GM18873 (cell line): ENCODE measurements around the gene MAVS.

Source experiments
- ATAC-seq: cut with Tn5 transposase; IDR thresholded peaks from one replicate; pipeline ENCODE4 v1.9.1; 2021; ENCODE audit warnings: mild to moderate bottlenecking, moderate library complexity, moderate number of reproducible peaks; ENCODE audit not compliant: unreplicated experiment, low FRiP score

MAVS gene

DNA sequence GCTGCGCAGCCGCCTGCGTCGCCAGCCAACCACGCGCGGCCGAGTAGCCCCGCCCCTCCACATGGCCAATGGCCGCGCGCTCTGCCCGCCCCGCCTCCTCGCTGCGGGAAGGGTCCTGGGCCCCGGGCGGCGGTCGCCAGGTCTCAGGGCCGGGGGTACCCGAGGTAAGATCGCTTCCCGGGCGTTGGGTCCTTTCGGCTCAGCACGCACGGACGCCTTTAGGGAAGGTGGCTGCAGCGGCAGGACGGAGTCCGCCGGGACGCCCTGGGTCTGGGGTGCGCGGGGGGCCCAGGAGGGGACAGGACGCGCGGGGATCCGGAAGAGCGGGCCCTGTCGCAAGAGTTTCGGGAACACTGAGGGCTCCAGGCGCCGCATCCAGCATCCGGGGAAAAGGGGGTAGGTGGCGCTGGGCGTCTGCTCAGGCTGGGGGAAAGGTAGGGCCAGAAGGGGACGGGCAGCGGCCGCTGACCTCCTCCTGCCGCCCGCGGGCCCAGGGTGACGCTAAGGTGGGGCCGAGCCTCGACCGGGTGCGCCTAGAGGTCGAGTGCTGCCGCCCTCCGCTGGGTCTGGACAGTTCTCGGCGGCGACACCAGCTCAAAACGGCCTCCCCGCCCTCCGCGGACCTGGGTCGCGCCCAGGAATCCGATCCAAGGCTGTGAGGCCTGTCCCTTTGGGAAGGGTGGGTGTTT lies at the start of gene MAVS:
MAVS (plus strand) TSS at position 95 of the 689 bp plus-strand sequence. CDS start 7,791 bp downstream, outside the sequence.
- ATAC-seq: peak; percentile 69

DNA sequence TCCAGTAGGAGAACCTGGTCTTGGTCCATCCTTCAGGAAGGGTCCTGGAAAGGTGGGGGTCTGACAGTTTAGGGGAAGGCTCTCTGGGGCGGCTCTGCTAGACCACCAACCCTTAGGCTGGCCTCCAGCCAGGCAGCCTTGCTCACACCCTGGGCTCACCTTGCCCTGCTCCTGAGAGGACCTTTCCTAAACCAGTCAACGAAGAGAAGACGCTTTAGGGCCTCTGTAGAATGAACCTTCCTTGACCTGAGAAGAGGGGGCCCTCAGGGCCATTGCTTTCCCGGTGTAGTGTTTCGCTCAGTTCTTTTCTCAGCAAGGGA lies 49.4 kb upstream of the MAVS start:
- ATAC-seq: no peak

DNA sequence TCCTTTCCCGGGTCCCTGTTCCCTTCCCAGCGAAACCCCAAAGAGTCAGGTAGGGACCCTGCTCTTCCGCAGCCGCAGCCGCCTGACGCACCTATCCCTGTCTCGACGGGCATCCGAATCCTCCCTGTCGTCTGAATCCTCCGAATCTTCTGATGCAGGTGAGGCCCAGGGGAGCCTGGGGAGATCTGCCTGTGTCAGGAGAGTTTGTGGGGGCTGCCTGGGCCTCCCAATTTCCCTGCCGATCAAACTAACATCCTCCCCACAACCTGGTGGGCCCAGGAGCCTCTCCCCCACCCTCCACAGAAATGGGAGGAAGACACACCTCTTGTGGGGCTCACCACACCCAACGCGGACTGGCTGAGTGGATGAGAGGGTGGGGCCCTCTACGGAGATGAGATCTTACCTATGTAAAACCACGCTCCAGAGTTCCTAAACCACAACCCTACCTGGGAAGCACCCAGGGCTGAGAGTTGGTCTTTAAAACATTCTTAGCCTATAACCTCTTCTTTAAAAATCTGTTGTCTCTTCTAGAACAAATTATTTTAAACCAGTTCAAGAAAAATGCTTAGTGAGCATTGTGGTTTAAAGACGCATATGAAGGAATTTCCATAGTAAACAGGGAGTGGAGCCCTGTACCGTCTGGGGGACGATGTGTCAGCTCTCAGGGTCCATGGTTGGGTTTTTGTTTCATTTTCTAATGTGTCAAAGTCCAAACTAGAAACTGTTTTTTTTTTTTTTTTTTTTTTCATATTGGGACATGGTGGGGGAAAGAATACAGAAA lies 48.9 kb upstream of the MAVS start:
- no peak for ATAC-seq

DNA sequence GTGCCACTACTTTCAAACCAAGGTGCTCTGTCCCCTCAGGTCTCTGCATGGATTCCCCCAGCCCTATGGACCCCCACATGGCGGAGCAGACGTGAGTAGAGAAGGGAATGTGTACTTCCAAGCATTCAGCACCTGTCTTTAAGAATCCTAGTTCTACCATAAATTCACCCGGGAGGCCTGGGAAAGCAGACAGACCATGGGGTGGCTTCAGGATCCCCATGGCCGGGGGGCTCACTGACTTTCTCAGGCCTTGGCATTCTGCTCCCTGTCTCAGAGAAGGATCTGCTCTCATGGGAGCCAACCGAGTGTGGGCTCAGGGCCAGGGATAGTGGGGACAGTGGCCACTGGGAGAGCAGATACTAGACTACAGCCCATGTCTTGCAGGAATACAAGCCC lies 48.3 kb upstream of the MAVS start:
- ATAC-seq: no peak

DNA sequence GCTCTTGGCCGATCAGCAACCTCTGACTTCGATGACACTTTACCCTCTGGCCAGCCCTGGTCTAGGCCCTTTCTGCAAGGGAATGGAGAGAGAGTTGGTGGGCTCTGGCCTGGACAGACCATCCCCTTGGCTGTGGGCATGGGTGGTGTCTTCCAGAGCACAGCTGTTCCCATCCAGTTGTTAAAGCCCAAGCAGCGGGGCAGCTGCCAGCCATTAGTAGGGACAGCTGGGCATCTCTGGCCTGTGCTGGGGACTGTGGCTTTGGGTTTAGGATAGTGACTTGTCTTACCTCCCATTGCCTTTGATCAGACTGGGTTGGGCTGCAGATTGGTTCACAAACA lies 47.8 kb upstream of the MAVS start:
- no peak for ATAC-seq

DNA sequence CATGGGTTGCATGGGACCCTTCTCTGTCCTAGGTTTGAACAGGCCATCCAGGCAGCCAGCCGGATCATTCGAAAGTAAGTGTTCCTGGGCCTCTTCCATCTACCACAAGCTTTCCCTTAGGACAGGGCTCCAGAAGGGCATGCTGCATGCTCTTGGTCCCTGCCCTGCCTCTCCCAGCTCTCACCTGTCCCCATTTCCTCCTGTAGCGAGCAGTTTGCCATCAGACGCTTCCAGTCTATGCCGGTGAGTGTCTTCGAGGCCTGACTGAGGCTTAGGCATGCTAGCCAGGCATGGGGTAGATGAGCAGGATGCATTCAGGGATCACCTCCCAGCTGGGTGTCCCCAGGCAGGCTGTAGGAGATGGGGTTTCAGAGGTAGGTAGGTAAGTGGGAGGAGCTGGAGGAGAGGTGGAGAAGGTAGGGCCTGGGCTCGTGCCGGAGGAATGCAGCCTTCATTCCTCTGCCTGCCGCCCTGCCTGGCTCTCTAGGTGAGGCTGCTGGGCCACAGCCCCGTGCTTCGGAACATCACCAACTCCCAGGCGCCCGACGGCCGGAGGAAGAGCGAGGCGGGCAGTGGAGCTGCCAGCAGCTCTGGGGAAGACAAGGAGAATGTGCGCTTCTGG lies 46.3 kb upstream of the MAVS start:
- ATAC-seq: no peak

DNA sequence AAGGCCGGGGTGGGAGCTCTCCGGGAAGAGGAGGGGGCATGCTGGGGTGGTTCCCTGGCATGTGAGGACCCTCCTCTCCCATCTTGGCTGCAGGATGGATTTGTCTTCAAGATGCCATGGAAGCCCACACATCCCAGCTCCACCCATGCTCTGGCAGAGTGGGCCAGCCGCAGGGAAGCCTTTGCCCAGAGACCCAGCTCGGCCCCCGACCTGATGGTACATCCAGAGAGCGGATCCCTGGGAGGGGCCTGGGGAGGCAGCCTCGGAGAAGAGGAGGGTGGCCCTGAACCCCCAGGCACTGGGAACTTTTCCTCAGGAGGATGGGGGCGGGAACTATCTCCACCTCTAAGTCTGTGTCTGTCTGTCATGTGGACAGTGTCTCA lies 45.8 kb upstream of the MAVS start:
- no peak for ATAC-seq

DNA sequence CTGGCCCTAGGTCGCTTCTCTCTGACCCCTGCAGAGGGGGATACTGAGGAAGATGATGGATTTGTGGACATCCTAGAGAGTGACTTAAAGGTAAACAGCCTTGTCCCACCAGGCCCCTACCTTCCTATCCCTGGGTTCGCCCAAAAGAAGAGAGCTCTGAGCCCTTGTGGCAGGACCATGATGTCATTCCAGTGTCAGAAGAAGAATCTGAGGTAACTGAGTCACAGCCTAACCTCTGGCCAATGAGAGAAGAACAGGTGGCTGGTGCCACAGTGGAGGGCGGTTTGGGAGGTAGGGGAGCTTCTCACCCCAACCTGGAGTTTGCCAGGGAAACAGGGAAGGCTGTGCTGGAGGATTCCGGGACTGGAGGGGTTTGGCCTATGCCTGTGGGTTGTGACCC lies 45.3 kb upstream of the MAVS start:
- no peak for ATAC-seq

DNA sequence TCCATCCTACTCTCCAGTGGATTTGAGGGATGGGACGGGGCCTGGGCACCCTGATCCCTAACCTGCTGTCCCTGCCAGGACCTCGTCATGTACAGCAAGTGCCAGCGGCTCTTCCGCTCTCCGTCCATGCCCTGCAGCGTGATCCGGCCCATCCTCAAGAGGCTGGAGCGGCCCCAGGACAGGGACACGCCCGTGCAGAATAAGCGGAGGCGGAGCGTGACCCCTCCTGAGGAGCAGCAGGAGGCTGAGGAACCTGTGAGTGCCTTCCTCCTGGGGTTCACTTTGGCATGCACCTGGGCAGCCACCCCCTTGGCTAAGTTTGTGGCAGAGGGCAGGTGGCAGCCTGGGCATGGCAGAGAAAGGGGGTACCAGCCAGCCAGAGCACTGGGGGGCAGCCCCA lies 44.8 kb upstream of the MAVS start:
- ATAC-seq: no peak

DNA sequence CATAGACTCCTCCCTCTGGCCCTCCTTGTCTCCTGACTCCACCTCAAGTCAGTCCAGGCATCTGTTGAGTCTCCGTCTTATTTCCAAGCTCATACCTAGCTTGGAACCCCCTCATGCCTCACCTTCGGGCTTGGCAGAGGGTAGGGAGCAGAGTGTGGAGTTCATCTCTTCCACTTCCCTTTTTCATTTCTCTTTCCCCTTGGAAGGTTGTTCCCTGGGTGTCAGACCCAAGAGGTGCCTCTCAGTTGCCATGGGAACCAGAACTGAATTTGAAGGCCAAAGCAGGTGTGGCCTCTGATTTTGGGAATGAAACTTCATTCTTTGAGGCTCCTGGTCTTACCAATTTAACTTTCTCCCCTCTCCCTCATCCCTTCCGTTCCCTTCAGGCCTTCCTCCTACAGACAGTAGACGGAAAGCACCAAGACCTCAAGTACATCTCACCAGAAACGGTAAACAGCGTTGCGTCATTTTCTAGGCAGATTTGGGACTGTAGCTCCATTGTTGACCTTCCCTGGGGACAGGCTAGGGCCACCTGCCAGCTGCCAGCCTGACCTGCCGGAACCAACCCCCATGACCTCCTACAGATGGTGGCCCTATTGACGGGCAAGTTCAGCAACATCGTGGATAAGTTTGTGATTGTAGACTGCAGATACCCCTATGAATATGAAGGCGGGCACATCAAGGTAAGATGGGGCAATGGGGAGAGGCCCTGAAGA lies 44.0 kb upstream of the MAVS start:
- no peak for ATAC-seq

DNA sequence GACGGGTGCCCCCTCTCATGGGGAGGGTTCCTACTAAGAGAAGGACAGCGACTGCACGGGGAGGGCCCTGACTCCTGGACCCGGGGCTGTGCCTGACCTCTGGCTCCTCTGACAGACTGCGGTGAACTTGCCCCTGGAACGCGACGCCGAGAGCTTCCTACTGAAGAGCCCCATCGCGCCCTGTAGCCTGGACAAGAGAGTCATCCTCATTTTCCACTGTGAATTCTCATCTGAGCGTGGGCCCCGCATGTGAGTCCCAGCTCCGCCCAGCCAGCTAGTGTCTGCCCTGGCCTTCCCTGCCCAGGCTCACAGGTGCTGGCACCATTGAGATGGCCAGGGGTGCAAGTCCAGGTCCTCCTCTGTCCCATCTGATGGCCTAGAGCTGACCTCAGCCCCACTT lies 43.3 kb upstream of the MAVS start:
- ATAC-seq: no peak

DNA sequence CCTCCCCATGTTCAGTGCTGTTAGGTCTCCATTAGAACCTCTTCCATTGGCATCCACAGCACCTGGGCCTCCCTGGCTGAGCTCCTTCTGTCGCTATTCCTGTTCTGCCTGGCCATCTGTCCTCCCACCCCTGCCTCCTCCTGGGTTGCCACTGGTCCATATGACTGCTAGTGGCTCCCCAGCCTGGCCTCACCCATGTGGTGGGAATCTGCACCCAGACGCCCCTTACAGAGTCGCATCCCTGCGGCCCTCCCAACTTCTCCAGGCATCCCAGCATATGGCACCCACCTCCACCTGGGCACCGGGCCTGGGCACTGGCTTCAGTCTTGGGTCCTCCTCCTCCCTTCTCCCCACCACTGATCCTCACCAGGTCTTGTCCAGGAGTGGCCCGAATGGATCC lies 42.8 kb upstream of the MAVS start:
- ATAC-seq: no peak

DNA sequence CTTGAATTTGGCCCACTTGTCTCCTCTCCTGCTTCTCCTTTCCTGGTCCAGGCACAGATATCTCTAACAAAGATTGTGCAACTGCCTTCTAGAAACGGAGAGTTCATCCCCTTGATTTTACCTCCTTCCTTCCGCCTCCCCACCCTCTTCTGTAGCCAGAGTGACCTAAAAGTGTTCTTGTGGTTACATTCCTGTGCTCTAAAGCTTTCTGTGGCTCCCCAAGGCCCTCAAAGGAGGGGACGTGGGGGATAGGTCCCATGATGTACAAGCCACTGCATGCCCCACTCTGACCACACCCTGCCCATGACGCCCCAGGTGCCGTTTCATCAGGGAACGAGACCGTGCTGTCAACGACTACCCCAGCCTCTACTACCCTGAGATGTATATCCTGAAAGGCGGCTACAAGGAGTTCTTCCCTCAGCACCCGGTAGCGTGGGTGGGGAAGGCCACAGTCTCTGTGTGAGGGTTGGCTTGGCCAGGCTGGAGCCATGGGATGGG lies 42.3 kb upstream of the MAVS start:
- ATAC-seq: no peak

DNA sequence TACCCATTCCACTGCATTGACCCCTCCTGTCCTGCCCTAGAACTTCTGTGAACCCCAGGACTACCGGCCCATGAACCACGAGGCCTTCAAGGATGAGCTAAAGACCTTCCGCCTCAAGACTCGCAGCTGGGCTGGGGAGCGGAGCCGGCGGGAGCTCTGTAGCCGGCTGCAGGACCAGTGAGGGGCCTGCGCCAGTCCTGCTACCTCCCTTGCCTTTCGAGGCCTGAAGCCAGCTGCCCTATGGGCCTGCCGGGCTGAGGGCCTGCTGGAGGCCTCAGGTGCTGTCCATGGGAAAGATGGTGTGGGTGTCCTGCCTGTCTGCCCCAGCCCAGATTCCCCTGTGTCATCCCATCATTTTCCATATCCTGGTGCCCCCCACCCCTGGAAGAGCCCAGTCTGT lies 41.9 kb upstream of the MAVS start:
- no peak for ATAC-seq

DNA sequence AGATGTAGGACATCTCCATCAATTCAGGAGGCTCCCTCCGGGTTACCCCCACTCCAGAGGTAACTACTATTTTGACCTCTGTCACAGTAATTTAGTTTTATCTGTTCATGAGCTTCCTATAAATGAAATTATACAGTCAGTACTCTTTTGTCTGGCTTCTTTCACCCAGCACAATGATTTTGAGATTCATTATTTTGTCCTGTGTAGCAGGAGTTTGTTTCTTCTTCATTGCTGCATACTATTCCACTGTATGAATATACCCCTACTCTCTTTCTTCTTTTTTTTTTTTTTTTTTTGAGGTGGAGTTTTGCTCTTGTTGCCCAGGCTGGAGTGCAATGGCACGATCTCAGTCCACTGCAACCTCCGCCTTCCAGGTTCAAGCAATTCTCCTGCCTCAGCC lies 38.1 kb upstream of the MAVS start:
- no peak for ATAC-seq

DNA sequence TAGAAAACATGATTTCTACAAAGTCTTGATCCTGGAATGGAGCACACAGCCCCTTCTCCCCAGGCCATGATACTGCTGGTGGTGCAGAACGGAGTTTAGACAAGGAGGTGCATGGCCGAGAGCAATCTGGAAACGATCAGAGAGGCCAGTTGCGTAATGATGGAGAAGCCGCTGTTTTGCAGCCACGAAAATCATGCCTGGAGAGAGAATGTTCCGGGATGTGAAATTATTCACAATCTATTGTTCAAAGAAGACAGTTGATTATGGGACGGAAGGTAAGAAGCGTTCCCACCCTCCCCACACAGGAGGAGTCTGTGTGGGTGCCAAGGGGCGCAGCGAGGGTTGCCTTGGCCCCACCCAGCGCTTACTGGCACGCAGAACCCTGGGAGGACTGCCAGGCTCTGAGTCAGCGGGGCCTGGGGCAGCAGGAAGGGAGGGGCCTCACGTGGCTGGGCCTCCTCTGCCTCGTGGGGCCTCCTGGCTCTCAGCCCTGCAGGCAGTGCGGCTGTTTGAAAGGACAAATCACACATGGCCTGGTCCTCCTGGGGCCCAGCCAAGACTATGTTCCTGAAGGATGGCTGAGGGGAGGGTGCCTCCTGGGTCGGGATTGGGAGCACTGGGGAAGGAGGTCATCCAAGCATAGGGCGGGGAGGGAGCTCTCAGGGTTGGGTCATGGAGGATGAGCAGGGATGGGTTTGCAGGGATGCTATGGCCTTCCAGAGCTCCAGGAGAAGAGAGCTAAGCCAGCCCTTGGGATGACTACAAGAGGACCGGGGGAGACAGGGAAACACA lies 35.0 kb upstream of the MAVS start:
- no peak for ATAC-seq

DNA sequence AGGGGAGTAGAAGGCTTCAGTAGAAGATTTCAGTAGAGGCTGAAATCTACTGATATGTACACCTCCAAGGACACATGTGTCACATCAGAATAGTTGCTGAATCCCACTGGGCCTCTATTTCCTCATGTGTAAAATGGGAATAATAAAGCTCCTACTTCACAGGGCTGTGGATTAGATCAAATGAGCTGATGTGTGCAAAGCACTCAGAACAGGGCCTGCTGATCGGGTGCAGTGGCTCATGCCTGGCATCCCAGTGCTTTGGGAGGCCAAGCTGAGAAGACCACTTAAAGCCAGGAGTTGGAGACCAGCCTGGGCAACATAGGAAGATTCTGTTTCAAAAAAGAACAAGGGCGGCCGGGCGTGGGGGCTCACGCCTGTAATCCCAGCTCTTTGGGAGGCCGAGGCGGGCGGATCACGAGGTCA lies 34.4 kb upstream of the MAVS start:
- no peak for ATAC-seq

DNA sequence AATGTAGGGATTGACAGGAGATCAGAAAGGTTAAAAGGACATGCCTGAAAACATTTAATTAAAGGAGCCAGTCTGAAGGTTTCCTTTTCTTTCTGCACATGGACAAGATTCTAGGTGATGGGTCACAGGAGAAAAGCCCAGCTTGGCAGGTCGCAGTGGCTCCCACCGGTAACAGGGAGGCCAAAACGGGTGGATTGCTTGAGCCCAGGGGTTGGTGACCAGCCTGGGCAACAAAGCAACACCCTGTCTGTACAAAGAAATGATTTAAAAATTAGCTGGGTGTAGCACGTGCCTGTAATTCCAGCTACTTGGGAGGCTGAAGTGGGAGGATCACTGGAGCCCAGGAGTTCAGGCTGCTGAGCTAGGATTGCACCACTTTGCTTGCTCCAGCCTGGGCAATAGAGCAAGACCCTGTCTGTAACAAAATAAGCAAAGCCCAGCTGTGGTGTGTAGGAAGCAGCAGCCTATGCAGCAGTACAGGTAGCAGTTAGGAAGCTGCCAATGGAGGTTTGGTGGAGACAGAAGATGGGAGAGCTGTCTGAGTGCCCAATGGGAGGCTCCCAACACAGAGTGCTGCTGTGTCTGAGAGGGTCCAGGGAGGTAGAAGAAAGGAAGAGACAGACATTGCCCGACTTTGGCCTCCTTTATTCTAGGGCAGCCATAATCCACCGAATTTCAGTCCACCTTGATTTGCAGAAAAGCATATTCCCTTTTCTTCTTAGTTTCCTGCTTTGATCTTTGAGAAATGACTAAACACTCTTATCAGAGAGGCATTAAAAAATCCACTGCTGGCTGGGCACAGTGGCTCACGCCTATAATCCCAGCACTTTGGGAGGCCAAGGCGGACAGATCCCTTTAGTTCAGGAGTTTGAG lies 33.4 kb upstream of the MAVS start:
- no peak for ATAC-seq

DNA sequence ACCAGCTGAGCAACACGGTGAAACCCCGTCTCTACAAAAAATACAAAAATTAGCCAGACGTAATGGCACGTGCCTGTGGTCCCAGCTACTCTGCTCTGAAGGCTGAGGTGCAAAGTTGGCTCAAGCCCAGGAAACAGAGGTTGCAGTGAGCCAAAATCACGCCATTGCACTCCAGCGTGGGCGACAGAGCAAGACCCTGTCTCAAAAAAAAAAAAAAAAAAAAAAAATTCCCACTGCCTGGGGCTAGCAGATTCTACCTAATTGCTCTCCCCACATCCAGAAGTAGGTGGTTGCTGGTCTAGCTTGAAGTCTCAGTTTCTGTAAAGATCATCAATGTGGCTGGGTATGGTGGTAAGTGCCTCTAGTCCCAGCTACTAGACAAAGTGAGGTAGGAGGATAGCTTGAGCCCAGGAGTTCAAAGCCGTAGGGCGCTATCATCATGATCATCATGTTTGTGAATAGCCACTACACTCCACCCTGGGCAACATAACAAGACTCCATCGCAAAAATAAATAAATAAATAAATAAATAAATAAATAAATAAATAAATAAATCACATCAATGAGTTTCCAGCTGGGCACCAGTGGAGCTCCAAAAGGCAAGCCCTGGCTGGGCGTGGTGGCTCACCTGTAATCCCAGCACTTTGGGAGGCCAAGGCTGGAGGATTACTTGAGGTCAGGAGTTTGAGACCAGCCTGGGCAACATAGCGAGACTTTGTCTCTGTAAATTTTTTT lies 32.6 kb upstream of the MAVS start:
- no peak for ATAC-seq
